Gastroesophageal sphincter (tissue), 4 donors: Measurements from ENCODE around the gene MTG2. TPM values are rescaled to one million over a fixed set of nuclear protein-coding genes. Genes with fewer than 3 reads are reported as not detected.
"Not testable (repeated sequence)": the region's sequence is repeated elsewhere in the genome, so short reads cannot be mapped to it uniquely, and the experiment has no call there.

ENCODE experiments used
- ATAC-seq: fragments of 150-250 bp; one replicate; pipeline ENCODE4 v1.9.1; 2016; ENCODE audit warnings: mild to moderate bottlenecking, moderate library complexity
- H3K27ac ChIP-seq, 4 donors: fragments of 200-600 bp; sonication (generic) in 3 of 4; 1 replicate in 3 of 4; 2 replicates in 1 of 4; pipeline ENCODE4 v1.5.1; 2016 to 2019
- H3K27me3 ChIP-seq: fragments of 200-600 bp; sonication (generic); one replicate; pipeline ENCODE4 v1.5.1; 2019
- H3K36me3 ChIP-seq, 2 donors: fragments of 200-600 bp; sonication (generic); one replicate each; pipeline ENCODE4 v1.5.1; 2019; ENCODE audit warnings: control low read depth in 1 of 2
- H3K4me1 ChIP-seq, 3 donors: fragments of 200-600 bp; sonication (generic); 1 replicate in 2 of 3; 2 replicates in 1 of 3; pipeline ENCODE4 v1.5.1; 2016 to 2019; ENCODE audit warnings: control low read depth in 2 of 3
- H3K4me3 ChIP-seq, 2 donors: fragments of 200-600 bp; sonication (generic); one replicate each; pipeline ENCODE4 v1.5.1; 2019; ENCODE audit warnings: mild to moderate bottlenecking in 1 of 2, moderate library complexity in 1 of 2
- H3K9me3 ChIP-seq, 3 donors: fragments of 200-600 bp; sonication (generic); one replicate each; pipeline ENCODE4 v1.5.1; 2017 to 2019; ENCODE audit warnings: control low read depth in 2 of 3
- CTCF ChIP-seq, 4 experiments: fragments of 200-600 bp in 2 of 4; fragments of 450-650 bp in 2 of 4; sonication (generic) in 1 of 4; IDR thresholded peaks; one replicate each; pipeline ENCODE4 v1.5.1; 2017 to 2019; ENCODE audit warnings: antibody characterized with exemption in 4 of 4, mild to moderate bottlenecking in 2 of 4, moderate library complexity in 2 of 4
- EP300 ChIP-seq: sonication (generic); formaldehyde crosslinking; IDR thresholded peaks from one replicate; pipeline ENCODE4 v1.6.1; 2017; ENCODE audit warnings: antibody characterized with exemption, mild to moderate bottlenecking
- POLR2A ChIP-seq, 2 donors: fragments of 450-650 bp; IDR thresholded peaks; one replicate each; pipeline ENCODE4 v1.6.1; 2017; ENCODE audit warnings: antibody characterized with exemption in 2 of 2, mild to moderate bottlenecking in 2 of 2, moderate library complexity in 1 of 2
- POLR2AphosphoS5 ChIP-seq: sonication (generic); formaldehyde crosslinking; IDR thresholded peaks from one replicate; pipeline ENCODE4 v1.6.1; 2017; ENCODE audit warnings: antibody characterized with exemption
- WGBS, 2 donors: methylation state at CpG; one replicate each; pipeline ENCODE4 v1.1.5; 2018; ENCODE audit warnings: low coverage in 1 of 2; 5-methylcytosine and 5-hydroxymethylcytosine counted together
- total RNA-seq, 4 donors: library from RNA; depleted of rRNA; stranded (reverse); fragments of >200 nt; gene quantifications; one replicate each; pipeline ENCODE4 v1.1.0, GENCODE V29; 2016

MTG2 gene
- total RNA-seq, 4 donors from 2014 or later = 23.7 to 31.3 (median 30.2) TPM

GRCh38 chr20:62146019-62146755 is 36.6 kb upstream of the MTG2 start:
- H3K4me1 ChIP-seq = peaks cover 0 to 68% (median 18%) of the 10 kb centered on the region in 3 donors
- H3K36me3 ChIP-seq = no peaks in the 10 kb centered on the region
- no peaks in the 10 kb centered on the region for H3K27me3 ChIP-seq
- WGBS, 2 donors = 89 to 93% methylated on average over 9 to 15 of the region's 22 CpGs
- no peak overlapping the region for H3K4me3 ChIP-seq
- no peak overlapping the region for H3K27ac ChIP-seq
- TF ChIP-seq EP300 = no peak
- TF ChIP-seq POLR2A (IDR thresholded peaks at IDR 0.05) = no peak
- no peak for TF ChIP-seq CTCF (IDR thresholded peaks at IDR 0.05)
- TF ChIP-seq POLR2AphosphoS5 = no peak
- no peaks in the 10 kb centered on the region for H3K9me3 ChIP-seq
- no peak for ATAC-seq

- TF ChIP-seq CTCF (IDR thresholded peaks at IDR 0.05) = no peak
- TF ChIP-seq POLR2A (IDR thresholded peaks at IDR 0.05) = no peak
- no peak for TF ChIP-seq POLR2AphosphoS5
- TF ChIP-seq EP300 = no peak
- no CpG with 5 or more reads among the region's 6 CpGs for WGBS, 2 donors
- Histone ChIP-seq H3K27ac (no peak overlapping the region), H3K9me3 (no peaks in the 10 kb centered on the region), H3K4me3 (no peak overlapping the region), H3K27me3 (no peaks in the 10 kb centered on the region), H3K36me3 (peaks cover 0 to 2% of the 10 kb centered on the region in 2 donors), H3K4me1 (peaks cover 0 to 58% (median 10%) of the 10 kb centered on the region in 3 donors)
- ATAC-seq = no peak
These were observed 35.7 kb upstream of the MTG2 start for GRCh38 chr20:62147125-62147524.

DNA sequence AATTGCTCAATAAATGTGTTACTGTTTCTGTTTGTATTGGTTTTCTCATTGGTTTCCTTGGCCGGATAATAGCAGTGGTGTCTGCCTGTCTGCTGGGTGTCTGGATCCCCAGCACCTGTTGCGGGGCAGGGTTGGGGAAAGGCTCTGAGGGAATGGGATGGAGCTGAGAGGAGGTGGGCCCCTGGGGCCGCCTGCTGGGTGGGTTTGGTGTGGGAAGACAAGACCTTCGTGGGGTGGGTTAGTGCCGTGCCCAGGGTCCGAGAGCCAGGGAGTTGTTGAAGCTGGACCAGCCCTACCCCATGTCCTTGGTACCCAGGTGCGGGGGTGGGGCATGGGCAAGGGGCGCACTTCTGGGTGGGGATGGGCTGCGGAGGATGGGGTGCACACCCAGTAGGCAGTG is 35.3 kb upstream of the MTG2 start:
- no peaks in the 10 kb centered on the region for H3K27me3 ChIP-seq
- WGBS, 2 donors = no CpG with 5 or more reads among the region's 9 CpGs
- no peaks in the 10 kb centered on the region for H3K9me3 ChIP-seq
- H3K36me3 ChIP-seq = peaks cover 0 to 4% of the 10 kb centered on the region in 2 donors
- H3K4me1 ChIP-seq = peaks cover 0 to 56% (median 10%) of the 10 kb centered on the region in 3 donors
- no peak for TF ChIP-seq CTCF (IDR thresholded peaks at IDR 0.05)
- TF ChIP-seq POLR2AphosphoS5 = no peak
- TF ChIP-seq EP300 = no peak
- TF ChIP-seq POLR2A (IDR thresholded peaks at IDR 0.05) = no peak
- H3K27ac ChIP-seq = no peak overlapping the region
- no peak for ATAC-seq
- no peak overlapping the region for H3K4me3 ChIP-seq

- H3K36me3 ChIP-seq, H3K27ac ChIP-seq, H3K9me3 ChIP-seq, H3K4me3 ChIP-seq, ATAC-seq, H3K27me3 ChIP-seq: not testable (repeated sequence)
- H3K4me1 ChIP-seq = peaks cover 0 to 56% (median 10%) of the 10 kb centered on the region in 3 donors
- WGBS, 2 donors = no CpG with 5 or more reads among the region's 10 CpGs
These were observed 34.4 kb upstream of the MTG2 start for GRCh38 chr20:62148383-62148782.

GRCh38 chr20:62148908-62149314 is 33.9 kb upstream of the MTG2 start:
- no peaks in the 10 kb centered on the region for H3K9me3 ChIP-seq
- H3K4me3 ChIP-seq = no peak overlapping the region
- peaks cover 0 to 56% (median 10%) of the 10 kb centered on the region in 3 donors for H3K4me1 ChIP-seq
- H3K27ac ChIP-seq = no peak overlapping the region
- TF ChIP-seq POLR2A (IDR thresholded peaks at IDR 0.05) (no peak), CTCF (IDR thresholded peaks at IDR 0.05) (no peak), POLR2AphosphoS5 (no peak), EP300 (no peak)
- no peak for ATAC-seq
- peaks cover 0 to 13% of the 10 kb centered on the region in 2 donors for H3K36me3 ChIP-seq
- no peaks in the 10 kb centered on the region for H3K27me3 ChIP-seq
- 80% methylated on average over 2 of the region's 20 CpGs; no CpG with 5 or more reads in 1 of the 2 donors for WGBS, 2 donors
